Caco-2 (cell line): ENCODE results near the gene ATP5PD. TPM values are rescaled to one million over a fixed set of nuclear protein-coding genes. Genes with fewer than 3 reads are reported as not detected.

Experiments
- BruUV-seq: library from RNA; stranded (reverse); fragments of 400-500 nt; replicated peaks from 2 replicates; lab custom pipeline; 2021; lab: Mats Ljungman, UMichigan
- CTCF ChIA-PET: fragments of 300-600 bp; sonication (Branson Sonifier 250); formaldehyde crosslinking; loops from one replicate; lab custom pipeline; 2022; ENCODE audit warnings: antibody characterized with exemption; lab: Charles Lee
- POLR2A ChIA-PET: fragments of 300-600 bp; sonication (Branson Sonifier 250); formaldehyde crosslinking; loops from one replicate; lab custom pipeline; 2022; ENCODE audit warnings: antibody characterized with exemption; lab: Charles Lee
- DNase-seq, 2 experiments: peaks; one replicate each; pipeline versions ENCODE4 v3.0.0 to v3.0.0-alpha.2; 2020 to 2022
- H3K27me3 ChIP-seq: replicated peaks from 2 replicates; pipeline ENCODE4 v1.6.0; 2011; ENCODE audit warnings: low read length; ENCODE audit not compliant: control insufficient read depth, insufficient read depth
- H3K36me3 ChIP-seq: 2 replicates; pipeline ENCODE4 v1.5.1; 2011; ENCODE audit warnings: low read length; ENCODE audit not compliant: control insufficient read depth, insufficient read depth
- H3K4me1 ChIP-seq: fragments of 250-450 bp; sonication (Bioruptor Pico); 2 replicates; pipeline ENCODE4 v1.5.1; 2020; ENCODE audit warnings: mild to moderate bottlenecking
- H3K4me3 ChIP-seq: 2 replicates; pipeline ENCODE4 v1.5.1; 2011; ENCODE audit warnings: low read depth, mild to moderate bottlenecking, control low read depth, low read length
- H3K9me3 ChIP-seq: fragments of 250-450 bp; sonication (Bioruptor Pico); 2 replicates; pipeline ENCODE4 v1.5.1; 2020; ENCODE audit warnings: mild to moderate bottlenecking, moderate library complexity
- H3K27ac Mint-ChIP-seq: one replicate; pipeline ENCODE4 v1.8.0; 2022; ENCODE audit warnings: mixed read lengths; ENCODE audit not compliant: unreplicated experiment
- H3K27me3 Mint-ChIP-seq: one replicate; pipeline ENCODE4 v1.8.0; 2022; ENCODE audit warnings: mixed read lengths; ENCODE audit not compliant: insufficient read depth, unreplicated experiment
- H3K36me3 Mint-ChIP-seq: one replicate; pipeline ENCODE4 v1.8.0; 2022; ENCODE audit warnings: mild to moderate bottlenecking, mixed read lengths; ENCODE audit not compliant: insufficient read depth, unreplicated experiment
- H3K4me1 Mint-ChIP-seq: one replicate; pipeline ENCODE4 v1.8.0; 2022; ENCODE audit warnings: low read depth, mixed read lengths; ENCODE audit not compliant: unreplicated experiment
- H3K4me3 Mint-ChIP-seq: one replicate; pipeline ENCODE4 v1.8.0; 2022; ENCODE audit warnings: mild to moderate bottlenecking, moderate library complexity, mixed read lengths; ENCODE audit not compliant: unreplicated experiment
- H3K9me3 Mint-ChIP-seq: one replicate; pipeline ENCODE4 v1.8.0; 2022; ENCODE audit warnings: mixed read lengths; ENCODE audit not compliant: unreplicated experiment
- intact Hi-C: fragments of 100-400 bp; cut with micrococcal nuclease; formaldehyde crosslinking; loops from one replicate; pipeline ENCODE4 v1.10.0; 2022; ENCODE audit not compliant: unreplicated experiment
- total RNA-seq: library from RNA; stranded (reverse); gene quantifications from 2 replicates; pipeline ENCODE4 v1.2.3, GENCODE V29; 2022
- TF ChIP-seq, protein P1 (sequence below), 2 experiments: fragments of 200-600 bp in 1 of 2; IDR thresholded peaks; 1 replicate in 1 of 2; 2 replicates in 1 of 2; pipeline versions ENCODE4 v1.5.1 to v1.8.0; 2011 to 2022; ENCODE audit warnings: antibody characterized with exemption in 1 of 2, control low read depth in 1 of 2, inconsistent platforms in 1 of 2, low read depth in 1 of 2, low read length in 1 of 2, mild to moderate bottlenecking in 1 of 2, moderate library complexity in 1 of 2; ENCODE audit not compliant: insufficient read depth in 1 of 2, severe bottlenecking in 1 of 2, unreplicated experiment in 1 of 2

ATP5PD gene
- total RNA-seq, 1 experiment from 2014 or later, result 316 TPM

DNA sequence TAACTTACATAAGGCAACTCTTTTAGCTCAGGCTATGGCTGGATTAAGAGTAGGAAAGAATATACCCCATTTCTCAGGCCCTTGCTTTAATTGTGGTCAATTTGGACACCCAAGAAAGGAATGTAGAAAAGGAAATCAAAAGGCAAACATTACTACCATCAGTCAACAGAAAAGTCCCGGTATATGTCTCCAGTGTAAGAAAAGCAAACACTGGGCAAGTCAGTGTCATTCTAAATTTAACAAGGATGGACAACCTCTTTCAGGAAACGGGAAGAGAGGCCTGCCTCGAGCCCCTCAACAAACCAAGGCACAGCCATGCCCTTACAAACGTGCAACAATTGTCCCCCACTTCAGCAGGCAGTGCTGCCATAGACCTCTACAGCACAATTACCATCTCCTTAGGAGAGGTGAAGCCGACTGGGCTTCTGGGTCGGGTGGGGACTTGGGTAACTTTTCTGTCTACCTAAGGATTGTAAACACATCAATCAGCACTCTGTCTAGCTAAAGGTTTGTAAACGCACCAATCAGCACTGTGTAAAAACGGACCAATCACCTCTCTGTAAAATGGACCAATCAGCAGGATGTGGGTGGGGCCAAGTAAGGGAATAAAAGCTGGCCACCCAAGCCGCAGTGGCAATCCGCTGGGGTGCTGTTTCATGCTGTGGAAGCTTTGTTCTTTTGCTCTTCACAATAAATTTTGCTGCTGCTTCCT, 21.9 kb downstream of the ATP5PD start:
- no TSS peak for BruUV-seq
- Mint-ChIP-seq H3K4me3 (no peak overlapping the region), H3K27me3 (no peaks in the 10 kb centered on the region), H3K4me1 (no peaks in the 10 kb centered on the region), H3K27ac (no peak overlapping the region), H3K9me3 (peaks cover 15% of the 10 kb centered on the region), H3K36me3 (peaks cover 27% of the 10 kb centered on the region)
- ChIA-PET CTCF (interaction anchor here (0.6 to 2.6 kb wide), 4 partner anchors 13 to 64 kb away, joined by 4 to 10 read pairs (median 4); partner anchors contain the start of gene MRPL58), POLR2A (interaction anchor here (1.2 kb wide), 1 partner anchor 13 kb away, joined by 3 read pairs; the partner anchor contains the start of gene MRPL58)
- TF ChIP-seq, protein P1, sequence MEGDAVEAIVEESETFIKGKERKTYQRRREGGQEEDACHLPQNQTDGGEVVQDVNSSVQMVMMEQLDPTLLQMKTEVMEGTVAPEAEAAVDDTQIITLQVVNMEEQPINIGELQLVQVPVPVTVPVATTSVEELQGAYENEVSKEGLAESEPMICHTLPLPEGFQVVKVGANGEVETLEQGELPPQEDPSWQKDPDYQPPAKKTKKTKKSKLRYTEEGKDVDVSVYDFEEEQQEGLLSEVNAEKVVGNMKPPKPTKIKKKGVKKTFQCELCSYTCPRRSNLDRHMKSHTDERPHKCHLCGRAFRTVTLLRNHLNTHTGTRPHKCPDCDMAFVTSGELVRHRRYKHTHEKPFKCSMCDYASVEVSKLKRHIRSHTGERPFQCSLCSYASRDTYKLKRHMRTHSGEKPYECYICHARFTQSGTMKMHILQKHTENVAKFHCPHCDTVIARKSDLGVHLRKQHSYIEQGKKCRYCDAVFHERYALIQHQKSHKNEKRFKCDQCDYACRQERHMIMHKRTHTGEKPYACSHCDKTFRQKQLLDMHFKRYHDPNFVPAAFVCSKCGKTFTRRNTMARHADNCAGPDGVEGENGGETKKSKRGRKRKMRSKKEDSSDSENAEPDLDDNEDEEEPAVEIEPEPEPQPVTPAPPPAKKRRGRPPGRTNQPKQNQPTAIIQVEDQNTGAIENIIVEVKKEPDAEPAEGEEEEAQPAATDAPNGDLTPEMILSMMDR (IDR thresholded peaks at IDR 0.05; ENCODE audit: insufficient read depth in 1 of 2, low read depth in 1 of 2, low read length in 1 of 2, severe bottlenecking in 1 of 2, unreplicated experiment in 1 of 2), result no peak
- H3K9me3 ChIP-seq, result peaks cover 6% of the 10 kb centered on the region; the same call in 1 of the 2 replicates
- intact Hi-C loops, result no loop called here
- no peaks in the 10 kb centered on the region for H3K27me3 ChIP-seq
- no peaks in the 10 kb centered on the region for H3K4me1 ChIP-seq
- H3K36me3 ChIP-seq, result peaks cover 3% of the 10 kb centered on the region
- no peak overlapping the region for H3K4me3 ChIP-seq
- DNase-seq, result no peak

DNA sequence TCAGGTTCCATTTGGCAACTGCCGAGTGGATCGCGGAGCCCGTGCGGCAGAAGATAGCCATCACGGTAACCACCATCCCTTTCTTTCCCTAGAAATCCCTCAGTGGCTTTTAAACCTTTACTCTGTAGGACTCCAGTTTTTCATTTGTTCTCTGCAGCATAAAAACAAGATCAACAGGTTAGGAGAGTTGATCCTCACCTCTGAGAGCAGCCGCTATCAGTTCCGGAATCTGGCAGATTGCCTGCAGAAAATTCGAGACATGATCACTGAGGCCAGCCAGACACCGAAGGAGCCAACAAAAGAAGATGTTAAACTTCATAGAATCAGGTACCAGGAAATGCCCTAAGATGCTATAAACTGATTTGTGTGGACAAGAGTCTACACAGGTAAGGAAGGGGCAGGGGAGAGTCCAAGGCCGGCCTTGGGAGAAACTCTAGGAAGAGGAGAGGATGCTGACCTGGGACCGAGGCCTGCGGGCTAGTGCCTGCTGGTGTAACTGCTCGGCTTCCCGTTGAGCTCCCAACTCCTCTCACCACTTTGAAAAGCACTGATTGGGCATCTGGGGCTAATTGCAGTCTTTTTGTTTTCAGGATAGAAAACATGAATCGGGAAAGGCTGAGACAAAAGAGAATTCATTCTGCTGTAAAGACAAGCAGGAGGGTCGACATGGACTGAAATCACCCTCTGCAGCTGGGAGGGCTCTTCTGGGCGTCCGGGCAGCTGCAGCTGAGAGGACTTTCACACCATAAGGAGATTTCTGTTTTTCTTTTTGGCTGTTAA, 26.2 kb downstream of the ATP5PD start:
- Histone ChIP-seq H3K4me3 (no peak overlapping the region), H3K27me3 (no peaks in the 10 kb centered on the region), H3K4me1 (no peaks in the 10 kb centered on the region), H3K36me3 (peaks cover 3% of the 10 kb centered on the region), H3K9me3 (peaks cover 6% of the 10 kb centered on the region; the same call in 1 of the 2 replicates)
- Mint-ChIP-seq H3K9me3 (no peaks in the 10 kb centered on the region), H3K27ac (no peak overlapping the region), H3K36me3 (peaks cover 36% of the 10 kb centered on the region), H3K27me3 (no peaks in the 10 kb centered on the region), H3K4me3 (no peak overlapping the region), H3K4me1 (peaks cover 1% of the 10 kb centered on the region)
- ChIA-PET POLR2A (no interaction called here), CTCF (interaction anchor here (1.0 kb wide), 1 partner anchor 125 kb away, joined by 4 read pairs; no protein-coding TSS in a partner anchor)
- DNase-seq, result no peak
- TF ChIP-seq, protein P1 (IDR thresholded peaks at IDR 0.05; ENCODE audit: insufficient read depth in 1 of 2, low read depth in 1 of 2, low read length in 1 of 2, severe bottlenecking in 1 of 2, unreplicated experiment in 1 of 2), result no peak
- intact Hi-C loops, result no loop called here
- TSS peak; percentile 58 for BruUV-seq

DNA sequence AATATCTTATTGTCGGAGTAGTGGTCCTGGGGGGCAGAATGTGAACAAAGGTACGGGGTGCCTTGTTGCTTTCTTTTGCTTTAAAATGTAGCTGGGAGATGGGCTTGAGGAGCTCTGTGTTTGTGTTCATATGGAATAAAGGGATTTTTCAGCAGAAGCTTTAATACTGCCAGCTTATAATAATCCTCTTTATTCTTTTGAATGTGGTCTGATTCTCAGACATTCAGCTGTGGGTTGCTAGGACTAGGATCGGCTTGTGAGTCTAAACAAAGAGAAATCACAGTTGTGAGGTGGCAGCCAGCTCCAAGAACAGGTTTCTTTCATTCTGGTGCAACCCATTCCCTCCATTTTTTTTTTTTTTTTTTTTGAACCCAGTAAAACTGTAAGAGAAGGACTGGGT, 27.1 kb downstream of the ATP5PD start:
- CTCF ChIA-PET, result interaction anchor here (0.7 to 1.1 kb wide), 3 partner anchors 10 to 124 kb away, joined by 4 to 8 read pairs (median 6); no protein-coding TSS in a partner anchor
- Histone ChIP-seq H3K4me1 (no peaks in the 10 kb centered on the region), H3K36me3 (peaks cover 3% of the 10 kb centered on the region), H3K27me3 (no peaks in the 10 kb centered on the region), H3K4me3 (no peak overlapping the region), H3K9me3 (peaks cover under 1% of the 10 kb centered on the region; the same call in 1 of the 2 replicates)
- POLR2A ChIA-PET, result no interaction called here
- DNase-seq, result no peak
- BruUV-seq, result no TSS peak
- Mint-ChIP-seq H3K9me3 (no peaks in the 10 kb centered on the region), H3K27me3 (no peaks in the 10 kb centered on the region), H3K27ac (no peak overlapping the region), H3K4me1 (peaks cover 9% of the 10 kb centered on the region), H3K36me3 (peaks cover 36% of the 10 kb centered on the region), H3K4me3 (no peak overlapping the region)
- intact Hi-C loops, result no loop called here
- TF ChIP-seq, protein P1 (IDR thresholded peaks at IDR 0.05; ENCODE audit: insufficient read depth in 1 of 2, low read depth in 1 of 2, low read length in 1 of 2, severe bottlenecking in 1 of 2, unreplicated experiment in 1 of 2), result no peak
